ENCODE results near the gene ZNF574.

DNA sequence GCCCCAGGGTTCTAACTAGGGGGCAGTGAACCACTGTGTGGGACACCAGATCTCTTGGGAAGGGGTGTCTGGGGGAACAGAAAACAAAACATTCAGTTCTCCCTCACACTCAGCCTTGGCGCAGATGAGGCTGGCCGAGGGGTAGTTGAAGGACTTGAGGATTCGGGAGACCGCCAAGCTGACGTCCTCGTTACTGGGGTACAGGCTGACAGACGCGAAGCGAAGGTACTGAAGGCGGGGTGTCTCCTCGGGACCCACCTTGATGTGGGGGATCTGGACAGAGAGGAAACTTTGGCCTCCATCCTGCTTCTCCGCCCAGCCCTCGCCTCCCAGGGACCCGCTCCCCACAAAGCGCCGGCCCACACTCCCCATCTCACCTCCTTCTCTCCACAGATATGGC is 13.6 kb upstream of the ZNF574 start:
- TF ChIP-seq, protein P1, sequence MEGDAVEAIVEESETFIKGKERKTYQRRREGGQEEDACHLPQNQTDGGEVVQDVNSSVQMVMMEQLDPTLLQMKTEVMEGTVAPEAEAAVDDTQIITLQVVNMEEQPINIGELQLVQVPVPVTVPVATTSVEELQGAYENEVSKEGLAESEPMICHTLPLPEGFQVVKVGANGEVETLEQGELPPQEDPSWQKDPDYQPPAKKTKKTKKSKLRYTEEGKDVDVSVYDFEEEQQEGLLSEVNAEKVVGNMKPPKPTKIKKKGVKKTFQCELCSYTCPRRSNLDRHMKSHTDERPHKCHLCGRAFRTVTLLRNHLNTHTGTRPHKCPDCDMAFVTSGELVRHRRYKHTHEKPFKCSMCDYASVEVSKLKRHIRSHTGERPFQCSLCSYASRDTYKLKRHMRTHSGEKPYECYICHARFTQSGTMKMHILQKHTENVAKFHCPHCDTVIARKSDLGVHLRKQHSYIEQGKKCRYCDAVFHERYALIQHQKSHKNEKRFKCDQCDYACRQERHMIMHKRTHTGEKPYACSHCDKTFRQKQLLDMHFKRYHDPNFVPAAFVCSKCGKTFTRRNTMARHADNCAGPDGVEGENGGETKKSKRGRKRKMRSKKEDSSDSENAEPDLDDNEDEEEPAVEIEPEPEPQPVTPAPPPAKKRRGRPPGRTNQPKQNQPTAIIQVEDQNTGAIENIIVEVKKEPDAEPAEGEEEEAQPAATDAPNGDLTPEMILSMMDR (IDR thresholded peaks at IDR 0.05): no peak
- no peak for TF ChIP-seq POLR2A (IDR thresholded peaks at IDR 0.05)
